Neural progenitor cell (in vitro differentiated cells): Measurements from ENCODE around the gene TRRAP. TPM values are rescaled to one million over a fixed set of nuclear protein-coding genes. Genes with fewer than 3 reads are reported as not detected.

Experiments used
- DNase-seq: peaks from one replicate; pipeline ENCODE4 v3.0.0-alpha.2; 2016; ENCODE audit warnings: low spot score
- H2AFZ ChIP-seq: fragments of 200-600 bp; sonication (generic); replicated peaks from 2 replicates; pipeline ENCODE4 v1.6.1; 2016; ENCODE audit warnings: antibody characterized with exemption
- H3F3A ChIP-seq: fragments of 200-600 bp; sonication (generic); 2 replicates; pipeline ENCODE4 v1.6.1; 2016; ENCODE audit warnings: antibody characterized with exemption, low read depth
- H3K27ac ChIP-seq: fragments of 200-600 bp; sonication (generic); 2 replicates; pipeline ENCODE4 v1.5.1; 2016; ENCODE audit warnings: mild to moderate bottlenecking
- H3K27me3 ChIP-seq: fragments of 200-600 bp; sonication (generic); 2 replicates; pipeline ENCODE4 v1.6.1; 2016; ENCODE audit warnings: mild to moderate bottlenecking, moderate library complexity
- H3K36me3 ChIP-seq: fragments of 200-600 bp; sonication (generic); 2 replicates; pipeline ENCODE4 v1.5.1; 2016
- H3K4me1 ChIP-seq: fragments of 200-600 bp; sonication (generic); 2 replicates; pipeline ENCODE4 v1.6.1; 2016; ENCODE audit warnings: mixed run types
- H3K4me2 ChIP-seq: fragments of 200-600 bp; sonication (generic); 2 replicates; pipeline ENCODE4 v1.6.1; 2016
- H3K4me3 ChIP-seq: fragments of 200-600 bp; sonication (generic); 2 replicates; pipeline ENCODE4 v1.5.1; 2016
- H3K79me2 ChIP-seq: fragments of 200-600 bp; sonication (generic); 2 replicates; pipeline ENCODE4 v1.6.1; 2016; ENCODE audit warnings: low read depth
- H3K9ac ChIP-seq: fragments of 200-600 bp; sonication (generic); 2 replicates; pipeline ENCODE4 v1.6.1; 2016
- H3K9me3 ChIP-seq: fragments of 200-600 bp; sonication (generic); 2 replicates; pipeline ENCODE4 v1.5.1; 2016; ENCODE audit warnings: low read depth
- H4K20me1 ChIP-seq: fragments of 200-600 bp; sonication (generic); 2 replicates; pipeline ENCODE4 v1.6.1; 2016; ENCODE audit warnings: low read depth
- H3K27ac Mint-ChIP-seq: 3 replicates; pipeline ENCODE4 v1.8.0; 2021; ENCODE audit warnings: mixed read lengths
- H3K27me3 Mint-ChIP-seq: 2 replicates; pipeline ENCODE4 v1.8.0; 2022; ENCODE audit warnings: low read depth, mild to moderate bottlenecking, inconsistent platforms, moderate library complexity, mixed read lengths; ENCODE audit not compliant: insufficient read depth
- H3K36me3 Mint-ChIP-seq: 3 replicates; pipeline ENCODE4 v1.8.0; 2021; ENCODE audit warnings: mixed read lengths
- H3K4me1 Mint-ChIP-seq: 3 replicates; pipeline ENCODE4 v1.8.0; 2021; ENCODE audit warnings: mixed read lengths
- H3K4me3 Mint-ChIP-seq: 3 replicates; pipeline ENCODE4 v1.8.0; 2021; ENCODE audit warnings: mild to moderate bottlenecking, moderate library complexity, mixed read lengths
- H3K9me3 Mint-ChIP-seq: 3 replicates; pipeline ENCODE4 v1.8.0; 2020; ENCODE audit warnings: mixed read lengths
- CTCF ChIP-seq: fragments of 200-600 bp; sonication (generic); IDR thresholded peaks from 2 replicates; pipeline ENCODE4 v1.5.1; 2017; ENCODE audit warnings: antibody characterized with exemption, mild to moderate bottlenecking
- EZH2 ChIP-seq: fragments of 200-600 bp; sonication (generic); IDR thresholded peaks from 2 replicates; pipeline ENCODE4 v1.6.1; 2017; ENCODE audit warnings: antibody characterized with exemption, mild to moderate bottlenecking, moderate library complexity
- EZH2phosphoT487 ChIP-seq: fragments of 200-600 bp; sonication (generic); IDR thresholded peaks from 2 replicates; pipeline ENCODE4 v1.6.1; 2017; ENCODE audit warnings: antibody characterized with exemption
- total RNA-seq: library from RNA; depleted of rRNA; stranded (reverse); fragments of >200 nt; gene quantifications from 2 replicates; pipeline ENCODE4 v1.2.3, GENCODE V29; 2015; ENCODE audit warnings: low replicate concordance

Gene TRRAP
- total RNA-seq, 1 donor from 2014 or later: 19.9 TPM

- Histone ChIP-seq H3K4me2 (no peak overlapping the region), H2AFZ (no peak overlapping the region), H3K4me1 (no peaks in the 10 kb centered on the region), H3K9me3 (no peaks in the 10 kb centered on the region), H4K20me1 (no peaks in the 10 kb centered on the region), H3K27ac (no peak overlapping the region), H3K36me3 (no peaks in the 10 kb centered on the region), H3K4me3 (no peak overlapping the region), H3K27me3 (no peaks in the 10 kb centered on the region), H3K79me2 (no peaks in the 10 kb centered on the region), H3F3A (no peaks in the 10 kb centered on the region), H3K9ac (no peak overlapping the region)
- Mint-ChIP-seq H3K27me3 (peaks cover 3% of the 10 kb centered on the region), H3K9me3 (no peaks in the 10 kb centered on the region), H3K36me3 (peaks cover 35% of the 10 kb centered on the region), H3K27ac (no peak overlapping the region), H3K4me1 (no peaks in the 10 kb centered on the region), H3K4me3 (no peak overlapping the region)
- no peak for TF ChIP-seq EZH2phosphoT487
- TF ChIP-seq EZH2: no peak
- TF ChIP-seq CTCF: no peak
- no peak for DNase-seq
Observed at GRCh38 chr7:99008921-99009530, 130.7 kb downstream of the TRRAP start.

- Mint-ChIP-seq H3K36me3 (peaks cover 40% of the 10 kb centered on the region), H3K9me3 (no peaks in the 10 kb centered on the region), H3K4me3 (no peak overlapping the region), H3K4me1 (no peaks in the 10 kb centered on the region), H3K27me3 (peaks cover 3% of the 10 kb centered on the region), H3K27ac (no peak overlapping the region)
- no peak for DNase-seq
- Histone ChIP-seq H3K4me2 (no peak overlapping the region), H4K20me1 (no peaks in the 10 kb centered on the region), H3K27me3 (no peaks in the 10 kb centered on the region), H3K9ac (no peak overlapping the region), H3K4me1 (no peaks in the 10 kb centered on the region), H2AFZ (no peak overlapping the region), H3K9me3 (no peaks in the 10 kb centered on the region), H3K27ac (no peak overlapping the region), H3K79me2 (no peaks in the 10 kb centered on the region), H3K36me3 (no peaks in the 10 kb centered on the region), H3F3A (no peaks in the 10 kb centered on the region), H3K4me3 (no peak overlapping the region)
- TF ChIP-seq CTCF (no peak), EZH2 (no peak), EZH2phosphoT487 (no peak)
Observed at GRCh38 chr7:99010281-99010680, 131.9 kb downstream of the TRRAP start.

DNA sequence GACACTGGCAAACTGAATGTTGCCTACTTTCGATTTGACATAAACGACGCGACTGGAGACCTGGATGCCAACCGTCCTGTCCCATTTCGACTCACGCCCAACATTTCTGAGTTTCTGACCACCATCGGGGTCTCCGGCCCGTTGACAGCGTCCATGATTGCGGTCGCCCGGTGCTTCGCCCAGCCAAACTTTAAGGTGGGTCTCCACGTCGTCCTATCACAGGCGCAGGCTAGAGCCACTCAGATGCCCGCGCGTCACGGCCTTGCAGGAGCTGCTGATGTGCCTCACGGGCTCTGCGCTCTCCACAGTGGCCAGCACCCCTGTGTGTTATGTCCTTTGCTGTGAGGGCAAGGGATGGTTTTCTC lies 133.0 kb downstream of the TRRAP start:
- no peak overlapping the region for H2AFZ ChIP-seq
- H4K20me1 ChIP-seq: no peaks in the 10 kb centered on the region
- peaks cover 3% of the 10 kb centered on the region for H3K27me3 Mint-ChIP-seq
- no peaks in the 10 kb centered on the region for H3K9me3 Mint-ChIP-seq
- no peaks in the 10 kb centered on the region for H3K9me3 ChIP-seq
- peaks cover 42% of the 10 kb centered on the region for H3K36me3 Mint-ChIP-seq
- no peaks in the 10 kb centered on the region for H3K27me3 ChIP-seq
- H3K4me2 ChIP-seq: no peak overlapping the region
- H3K36me3 ChIP-seq: peaks cover 3% of the 10 kb centered on the region
- no peak overlapping the region for H3K4me3 ChIP-seq
- no peak overlapping the region for H3K4me3 Mint-ChIP-seq
- no peak for TF ChIP-seq EZH2phosphoT487
- TF ChIP-seq EZH2: no peak
- no peak for TF ChIP-seq CTCF
- no peaks in the 10 kb centered on the region for H3F3A ChIP-seq
- DNase-seq: no peak
- no peak overlapping the region for H3K27ac Mint-ChIP-seq
- H3K27ac ChIP-seq: no peak overlapping the region
- H3K4me1 ChIP-seq: no peaks in the 10 kb centered on the region
- no peaks in the 10 kb centered on the region for H3K4me1 Mint-ChIP-seq
- H3K9ac ChIP-seq: no peak overlapping the region
- no peaks in the 10 kb centered on the region for H3K79me2 ChIP-seq
